Measurements from ENCODE around the gene IARS1.

GRCh38 chr9:92299116-92299515 is 5.6 kb upstream of the IARS1 start:
- TF ChIP-seq CTCF (IDR thresholded peaks at IDR 0.05; ENCODE audit: extremely low read depth in 1 of 2, insufficient read depth in 1 of 2, low read depth in 1 of 2, low read length in 2 of 2) (no peak), MYC (IDR thresholded peaks at IDR 0.05; ENCODE audit: low read depth, low read length) (no peak), POLR2A (IDR thresholded peaks at IDR 0.05; ENCODE audit: low read depth, low read length) (no peak)
